K562 (cell line): ENCODE measurements around the gene MMP28. TPM values are rescaled to one million over a fixed set of nuclear protein-coding genes. Genes with fewer than 3 reads are reported as not detected.

Source experiments
- CC2D1A ChIP-seq: fragments of 450-650 bp; IDR thresholded peaks from 2 replicates; pipeline ENCODE4 v1.6.1; 2017; ENCODE audit warnings: mild to moderate bottlenecking
- EZH2 ChIP-seq: IDR thresholded peaks from 2 replicates; pipeline ENCODE4 v1.6.1; 2012; ENCODE audit warnings: low read depth, mild to moderate bottlenecking, inconsistent platforms, low read length, borderline replicate concordance
- GMEB1 ChIP-seq: fragments of 250-450 bp; sonication (Bioruptor Pico); IDR thresholded peaks from 2 replicates; pipeline ENCODE4 v1.4.0; 2020; ENCODE audit warnings: mild to moderate bottlenecking
- GTF2A2 ChIP-seq: IDR thresholded peaks from 2 replicates; pipeline ENCODE4 v1.6.1; 2016; ENCODE audit warnings: mild to moderate bottlenecking, missing genetic modification characterization, missing compliant biosample characterization
- MED1 ChIP-seq: sonication (generic); formaldehyde crosslinking; IDR thresholded peaks from 2 replicates; pipeline ENCODE4 v1.8.1; 2023; ENCODE audit warnings: missing genetic modification reagents, borderline replicate concordance
- PCBP1 ChIP-seq: fragments of 200-400 bp; formaldehyde crosslinking; IDR thresholded peaks from 2 replicates; pipeline ENCODE4 v1.6.1; 2018; ENCODE audit warnings: mild to moderate bottlenecking, low read depth, low read length; ENCODE audit not compliant: poor library complexity, severe bottlenecking
- PRDM10 ChIP-seq: fragments of 450-650 bp; IDR thresholded peaks from 2 replicates; pipeline ENCODE4 v1.6.1; 2018; ENCODE audit not compliant: partially characterized antibody
- PRPF4 ChIP-seq: fragments of 200-400 bp; formaldehyde crosslinking; IDR thresholded peaks from one replicate; pipeline ENCODE4 v1.6.1; 2017; ENCODE audit warnings: low read length, low read depth, mild to moderate bottlenecking; ENCODE audit not compliant: insufficient read depth, poor library complexity, severe bottlenecking
- PYGO2 ChIP-seq: fragments of 450-650 bp; IDR thresholded peaks from 2 replicates; pipeline ENCODE4 v1.6.1; 2016; ENCODE audit warnings: mild to moderate bottlenecking, missing genetic modification characterization, moderate library complexity, missing compliant biosample characterization
- RBM14 ChIP-seq: fragments of 200-400 bp; formaldehyde crosslinking; IDR thresholded peaks from 2 replicates; pipeline ENCODE4 v1.6.1; 2018; ENCODE audit warnings: low read depth, mild to moderate bottlenecking, low read length, moderate library complexity, borderline replicate concordance; ENCODE audit not compliant: insufficient read depth
- RBM17 ChIP-seq: fragments of 200-400 bp; formaldehyde crosslinking; IDR thresholded peaks from 2 replicates; pipeline ENCODE4 v1.6.1; 2017; ENCODE audit warnings: low read depth, mild to moderate bottlenecking, low read length, borderline replicate concordance
- SRSF1 ChIP-seq: fragments of 200-400 bp; formaldehyde crosslinking; IDR thresholded peaks from 2 replicates; pipeline ENCODE4 v1.6.1; 2017; ENCODE audit warnings: mild to moderate bottlenecking, low read depth, low read length, moderate library complexity
- TRIM28 ChIP-seq: fragments of 450-650 bp; IDR thresholded peaks from 2 replicates; pipeline ENCODE4 v1.6.1; 2017
- VEZF1 ChIP-seq: fragments of 200-800 bp; sonication (Bioruptor generic); IDR thresholded peaks from 2 replicates; pipeline ENCODE4 v1.6.1; 2017; ENCODE audit warnings: missing genetic modification characterization, missing compliant biosample characterization
- XRCC5 ChIP-seq: fragments of 200-400 bp; formaldehyde crosslinking; IDR thresholded peaks from 2 replicates; pipeline ENCODE4 v1.6.1; 2017; ENCODE audit warnings: low read depth, mild to moderate bottlenecking, low read length
- ZC3H4 ChIP-seq: sonication (generic); formaldehyde crosslinking; IDR thresholded peaks from 2 replicates; pipeline ENCODE4 v1.9.0; 2021; ENCODE audit warnings: missing genetic modification reagents, borderline replicate concordance
- ZFP36 ChIP-seq: fragments of 150-350 bp; IDR thresholded peaks from 2 replicates; pipeline ENCODE4 v1.6.1; 2018; ENCODE audit warnings: low read length, low read depth; ENCODE audit not compliant: partially characterized antibody
- ZNF184 ChIP-seq: sonication (generic); formaldehyde crosslinking; IDR thresholded peaks from 2 replicates; pipeline ENCODE4 v1.5.0; 2020; ENCODE audit warnings: missing genetic modification reagents
- ZNF316 ChIP-seq: fragments of 450-650 bp; IDR thresholded peaks from 2 replicates; pipeline ENCODE4 v1.6.1; 2016
- ZNF699 ChIP-seq: fragments of 250-450 bp; sonication (Bioruptor Pico); IDR thresholded peaks from 2 replicates; pipeline ENCODE4 v1.8.0; 2021; ENCODE audit warnings: mild to moderate bottlenecking, moderate library complexity; ENCODE audit not compliant: insufficient replicate concordance
- ZNF79 ChIP-seq: fragments of 250-450 bp; sonication (Bioruptor Pico); IDR thresholded peaks from 2 replicates; pipeline ENCODE4 v1.4.0; 2020; ENCODE audit warnings: low read depth, mild to moderate bottlenecking, moderate library complexity
- polyA plus RNA-seq, 8 experiments: library from polyadenylated mRNA; depleted of rRNA in 4 of 8; stranded (reverse) in 5 of 8; unstranded in 3 of 8; fragments of >200 nt; fragmentation: Nextera tagmentation in 2 of 8; fragmentation: Illumina TruSeq in 1 of 8; extraction: Ambion mirVana in 2 of 8; extraction: Trizol in 1 of 8; gene quantifications; 2 replicates each; pipeline versions ENCODE4 v1.2.1 to v1.2.3, GENCODE V29; 2011 to 2014; ENCODE audit warnings: inconsistent platforms in 1 of 8, missing spikeins in 1 of 8
- total RNA-seq, 7 experiments: library from RNA; depleted of rRNA in 6 of 7; stranded (reverse); fragments of >200 nt in 6 of 7; fragmentation: Illumina TruSeq in 2 of 7; extraction: Trizol in 2 of 7; gene quantifications; 2 replicates each; pipeline versions ENCODE4 v1.2.1 to v1.2.3, GENCODE V29; 2011 to 2021; ENCODE audit warnings: low replicate concordance in 1 of 7

MMP28 gene
- total and polyA plus RNA-seq, 9 of the 15 experiments (the other 6 are each of a cell fraction or from before 2014, with no cell fraction given) = not detected

GRCh38 chr17:35808962-35809854, 13.8 kb upstream of the MMP28 start, which contains the start of gene TAF15 (continued):
- peak; percentile 32; the same call in 1 of the 2 replicates for TF ChIP-seq GMEB1 (CRISPR knock-in tag)
- peak; percentile 83 for TF ChIP-seq PCBP1
- TF ChIP-seq ZFP36 = peak; percentile 7
- no peak for TF ChIP-seq RBM14
- peak; percentile 100 for TF ChIP-seq PRDM10
- no peak for TF ChIP-seq MED1
- TF ChIP-seq PYGO2 (tag) = no peak
- TF ChIP-seq EZH2 = no peak
- no peak for TF ChIP-seq ZNF699 (CRISPR knock-in tag)
- no peak for TF ChIP-seq TRIM28
- no peak for TF ChIP-seq ZC3H4 (CRISPR knock-in tag)
- peak; percentile 83 for TF ChIP-seq PRPF4
- TF ChIP-seq ZNF316 = peak; percentile 19; the same call in 1 of the 2 replicates
- TF ChIP-seq ZNF184 = no peak
- TF ChIP-seq GTF2A2 = 0 out of 2 replicates have a peak, but pooled peaks have one; percentile 42
- no peak for TF ChIP-seq CC2D1A
- TF ChIP-seq VEZF1 (CRISPR knock-in tag) = peak; percentile 73; the same call in 1 of the 2 replicates
- 0 out of 2 replicates have a peak, but pooled peaks have one; percentile 54 for TF ChIP-seq SRSF1
- peak; percentile 82; the same call in 1 of the 2 replicates for TF ChIP-seq XRCC5
- no peak for TF ChIP-seq ZNF79
- no peak for TF ChIP-seq RBM17
